HUDEP-2 (cell line): ENCODE results near the gene IDH3G.

Experiments
- DNase-seq, 76 experiments: peaks; one replicate each; lab custom pipeline; 2025; ENCODE audit not compliant: unreplicated experiment in 76 of 76; lab: John Stamatoyannopoulos, UW

The IDH3G gene

DNA sequence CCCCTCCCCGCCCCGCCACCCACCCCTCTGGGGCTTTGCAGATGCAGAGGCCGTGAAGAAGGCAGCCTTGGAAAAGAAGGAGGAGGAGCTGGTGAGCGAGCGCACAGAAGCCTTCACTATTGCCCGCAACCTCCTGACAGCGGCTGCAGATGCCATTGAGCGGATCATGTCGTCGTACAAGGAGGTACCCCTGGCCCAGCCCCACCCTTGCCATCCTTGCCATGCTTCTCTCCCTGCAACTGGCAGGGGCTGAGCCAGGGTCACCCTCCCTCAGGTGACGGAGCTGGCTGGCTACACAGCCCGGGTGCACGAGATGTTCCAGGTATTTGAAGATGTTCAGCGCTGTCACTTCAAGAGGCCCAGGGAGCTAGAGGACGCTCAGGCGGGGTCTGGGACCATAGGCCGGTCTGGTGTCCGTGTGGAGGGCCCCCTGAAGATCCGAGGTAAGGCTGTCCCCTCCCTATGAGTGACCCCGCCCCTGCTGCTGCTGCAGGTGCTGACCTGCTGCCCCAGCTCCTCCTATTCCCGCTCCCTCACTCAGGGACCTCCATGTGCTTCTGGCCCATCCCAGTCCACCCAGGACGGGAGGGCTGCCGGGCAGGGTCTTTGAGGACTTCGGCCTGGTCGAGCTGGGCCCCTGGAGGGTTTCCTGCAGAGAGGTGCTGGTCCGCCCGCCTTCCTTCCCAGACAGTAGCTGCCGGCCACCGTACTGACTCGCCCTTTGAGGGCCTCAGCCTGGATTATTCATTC, 57.9 kb downstream of the IDH3G start:
- DNase-seq, result no peak
